ENCODE data around the gene PCDHGA6.
"Not testable (repeated sequence)": the region's sequence is repeated elsewhere in the genome, so short reads cannot be mapped to it uniquely, and the experiment has no call there.

Gene PCDHGA6

GRCh38 chr5:141360685-141361084, 13.0 kb upstream of the PCDHGA6 start:
- DNase-seq: no peak

- DNase-seq: no peak
These were observed 11.0 kb upstream of the PCDHGA6 start for GRCh38 chr5:141362719-141363118.

DNA sequence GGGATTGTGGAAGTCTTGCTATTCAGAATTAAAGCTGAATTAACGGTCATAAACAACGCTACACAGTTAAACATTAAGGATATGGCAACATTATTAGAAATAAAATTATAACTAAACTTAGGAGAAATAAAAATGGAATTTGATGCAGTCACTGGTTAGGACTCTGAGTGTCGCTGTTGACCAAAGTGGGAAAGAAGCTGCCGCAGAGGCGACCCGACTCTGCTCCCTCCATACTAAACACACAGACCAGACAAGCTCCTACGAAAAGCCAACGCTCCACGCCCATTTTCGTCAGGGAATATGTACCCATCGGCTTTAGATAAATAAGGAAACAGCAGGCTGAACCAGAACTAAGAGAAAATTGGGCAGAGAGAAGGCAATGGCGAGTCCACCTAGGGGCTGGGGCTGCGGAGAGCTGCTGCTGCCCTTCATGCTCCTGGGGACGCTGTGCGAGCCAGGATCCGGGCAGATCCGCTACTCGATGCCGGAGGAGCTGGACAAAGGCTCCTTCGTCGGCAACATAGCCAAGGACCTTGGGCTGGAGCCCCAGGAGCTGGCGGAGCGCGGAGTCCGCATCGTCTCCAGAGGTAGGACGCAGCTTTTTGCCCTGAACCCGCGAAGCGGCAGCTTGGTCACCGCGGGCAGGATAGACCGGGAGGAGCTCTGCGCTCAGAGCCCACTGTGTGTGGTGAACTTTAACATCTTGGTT, 9.6 kb upstream of the PCDHGA6 start, which contains the start of gene PCDHGA5:
Gene PCDHGA5 (plus strand): TSS at position 211 of the 709 bp plus-strand sequence. CDS start 169 bp downstream, at position 380.
- no peak for DNase-seq

DNA sequence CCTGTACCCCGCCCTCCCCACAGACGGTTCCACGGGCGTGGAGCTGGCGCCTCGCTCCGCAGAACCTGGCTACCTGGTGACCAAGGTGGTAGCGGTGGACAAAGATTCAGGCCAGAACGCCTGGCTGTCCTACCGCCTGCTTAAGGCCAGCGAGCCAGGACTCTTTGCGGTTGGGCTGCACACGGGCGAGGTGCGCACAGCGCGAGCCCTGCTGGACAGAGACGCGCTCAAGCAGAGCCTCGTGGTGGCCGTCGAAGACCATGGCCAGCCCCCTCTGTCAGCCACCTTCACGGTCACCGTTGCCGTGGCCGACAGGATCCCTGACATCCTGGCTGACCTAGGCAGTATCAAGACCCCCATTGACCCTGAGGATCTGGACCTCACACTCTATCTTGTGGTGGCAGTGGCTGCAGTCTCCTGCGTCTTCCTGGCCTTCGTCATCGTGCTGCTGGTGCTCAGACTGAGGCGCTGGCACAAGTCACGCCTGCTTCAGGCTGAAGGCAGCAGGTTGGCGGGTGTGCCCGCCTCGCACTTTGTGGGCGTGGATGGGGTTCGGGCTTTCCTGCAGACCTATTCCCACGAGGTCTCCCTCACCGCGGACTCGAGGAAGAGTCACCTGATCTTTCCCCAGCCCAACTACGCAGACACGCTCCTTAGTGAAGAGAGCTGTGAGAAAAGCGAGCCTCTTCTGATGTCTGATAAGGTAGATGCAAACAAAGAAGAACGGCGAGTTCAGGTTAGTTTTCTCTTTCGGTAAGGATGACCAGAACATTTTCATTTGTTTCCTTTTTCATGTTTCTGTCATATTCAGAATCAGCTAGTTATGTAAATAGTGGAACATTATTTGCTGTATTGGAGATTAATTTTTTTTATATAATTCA, 7.4 kb upstream of the PCDHGA6 start:
- no peak for DNase-seq

DNA sequence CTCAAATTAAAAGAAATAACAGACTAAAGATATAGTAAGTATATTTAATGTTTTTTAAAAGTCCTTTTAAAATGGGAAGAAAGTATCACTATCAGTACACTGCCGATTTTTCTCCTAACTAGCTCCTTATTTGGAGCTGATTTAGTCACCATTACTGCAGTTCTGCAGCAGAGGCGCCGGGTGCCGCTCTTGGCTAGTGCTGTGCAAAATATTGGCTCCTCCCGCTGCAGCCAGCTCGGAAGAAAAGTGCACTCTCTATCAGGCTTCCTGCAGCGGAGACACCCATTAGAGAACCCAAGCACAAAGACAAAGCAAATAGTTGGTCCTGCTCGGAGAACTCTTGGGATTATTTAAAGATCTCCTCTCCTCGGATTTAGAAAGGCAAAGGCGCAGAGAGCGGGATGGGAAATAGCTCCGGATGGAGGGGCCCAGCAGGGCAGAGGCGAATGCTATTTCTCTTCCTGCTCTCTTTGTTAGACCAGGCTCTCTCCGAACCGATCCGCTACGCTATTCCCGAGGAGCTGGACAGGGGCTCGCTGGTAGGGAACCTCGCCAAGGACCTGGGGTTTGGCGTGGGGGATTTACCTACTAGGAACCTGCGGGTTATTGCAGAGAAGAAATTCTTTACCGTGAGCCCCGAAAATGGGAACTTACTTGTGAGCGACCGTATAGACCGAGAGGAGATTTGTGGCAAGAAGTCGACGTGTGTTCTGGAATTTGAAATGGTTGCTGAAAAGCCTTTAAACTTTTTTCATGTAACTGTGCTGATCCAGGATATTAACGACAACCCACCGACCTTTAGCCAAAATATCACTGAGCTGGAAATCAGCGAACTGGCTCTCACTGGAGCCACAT, 3.5 kb upstream of the PCDHGA6 start, which contains the start of gene PCDHGB3:
Gene PCDHGB3 (plus strand): TSS at position 249 of the 855 bp plus-strand sequence. CDS start 153 bp downstream, at position 402.
- no peak for DNase-seq

DNA sequence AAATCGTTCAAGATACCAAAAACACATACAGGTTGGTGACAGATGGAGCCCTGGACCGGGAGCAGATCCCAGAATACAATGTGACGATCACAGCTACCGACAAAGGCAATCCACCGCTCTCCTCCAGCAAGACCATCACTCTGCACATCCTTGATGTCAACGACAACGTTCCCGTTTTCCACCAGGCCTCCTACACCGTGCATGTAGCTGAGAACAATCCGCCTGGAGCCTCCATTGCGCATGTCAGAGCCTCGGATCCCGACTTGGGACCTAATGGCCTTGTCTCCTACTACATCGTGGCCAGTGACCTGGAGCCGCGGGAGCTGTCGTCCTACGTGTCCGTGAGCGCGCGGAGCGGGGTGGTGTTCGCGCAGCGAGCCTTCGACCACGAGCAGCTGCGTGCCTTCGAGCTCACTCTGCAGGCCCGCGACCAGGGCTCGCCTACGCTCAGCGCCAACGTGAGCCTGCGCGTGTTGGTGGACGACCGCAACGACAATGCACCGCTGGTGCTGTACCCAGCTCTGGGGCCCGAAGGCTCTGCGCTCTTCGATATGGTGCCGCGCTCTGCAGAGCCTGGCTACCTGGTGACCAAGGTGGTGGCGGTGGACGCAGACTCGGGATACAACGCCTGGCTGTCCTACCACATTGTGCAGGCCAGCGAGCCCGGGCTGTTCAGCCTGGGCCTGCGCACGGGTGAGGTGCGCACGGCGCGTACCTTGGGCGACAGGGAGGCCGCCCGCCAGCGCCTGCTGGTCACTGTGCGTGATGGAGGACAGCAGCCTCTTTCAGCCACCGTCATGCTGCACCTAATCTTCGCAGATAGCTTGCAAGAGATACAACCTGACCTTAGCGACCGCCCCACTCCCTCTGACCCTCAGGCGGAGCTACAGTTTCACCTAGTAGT, 1.9 kb upstream of the PCDHGA6 start:
- DNase-seq: no peak

- DNase-seq: no peak
These were observed 936 bp downstream of the PCDHGA6 start for GRCh38 chr5:141374627-141375026.

- not testable (repeated sequence) for DNase-seq
These were observed 1.9 kb downstream of the PCDHGA6 start for GRCh38 chr5:141375444-141376155.

DNA sequence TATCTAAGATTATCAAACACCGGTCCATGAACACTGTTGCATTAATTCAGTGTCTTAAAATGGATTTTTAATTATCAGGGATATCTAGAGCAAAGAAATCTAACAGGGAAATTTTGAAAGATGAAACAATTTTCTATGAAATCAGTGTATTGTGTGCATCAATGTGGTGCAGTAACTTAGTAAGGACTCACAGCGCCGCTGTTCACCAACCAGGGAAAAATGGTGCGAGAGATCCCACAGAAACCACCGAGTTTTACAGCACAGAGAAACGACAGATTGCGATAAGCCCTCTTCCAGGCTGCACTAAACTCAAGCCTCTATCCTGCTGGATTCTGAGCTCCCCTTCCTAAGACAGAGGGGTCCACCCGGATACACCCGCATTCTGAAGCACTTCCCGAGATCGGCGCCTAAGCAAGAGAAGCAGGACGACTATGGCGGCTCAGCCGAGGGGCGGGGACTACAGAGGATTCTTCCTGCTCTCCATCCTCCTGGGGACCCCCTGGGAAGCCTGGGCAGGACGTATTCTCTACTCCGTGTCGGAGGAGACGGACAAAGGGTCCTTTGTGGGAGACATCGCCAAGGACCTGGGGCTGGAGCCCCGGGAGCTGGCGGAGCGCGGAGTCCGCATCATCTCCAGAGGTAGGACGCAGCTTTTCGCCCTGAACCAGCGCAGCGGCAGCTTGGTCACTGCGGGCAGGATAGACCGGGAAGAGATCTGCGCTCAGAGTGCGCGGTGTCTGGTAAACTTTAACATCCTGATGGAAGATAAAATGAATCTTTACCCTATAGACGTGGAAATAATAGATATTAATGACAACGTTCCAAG, 9.0 kb downstream of the PCDHGA6 start, which contains the start of gene PCDHGA7:
Gene PCDHGA7 (plus strand): TSS at position 274 of the 826 bp plus-strand sequence. CDS start 158 bp downstream, at position 432.
- no peak for DNase-seq

GRCh38 chr5:141383345-141383744, 9.7 kb downstream of the PCDHGA6 start:
- no peak for DNase-seq

- DNase-seq: no peak
These were observed 11.0 kb downstream of the PCDHGA6 start for GRCh38 chr5:141384471-141385267.

DNA sequence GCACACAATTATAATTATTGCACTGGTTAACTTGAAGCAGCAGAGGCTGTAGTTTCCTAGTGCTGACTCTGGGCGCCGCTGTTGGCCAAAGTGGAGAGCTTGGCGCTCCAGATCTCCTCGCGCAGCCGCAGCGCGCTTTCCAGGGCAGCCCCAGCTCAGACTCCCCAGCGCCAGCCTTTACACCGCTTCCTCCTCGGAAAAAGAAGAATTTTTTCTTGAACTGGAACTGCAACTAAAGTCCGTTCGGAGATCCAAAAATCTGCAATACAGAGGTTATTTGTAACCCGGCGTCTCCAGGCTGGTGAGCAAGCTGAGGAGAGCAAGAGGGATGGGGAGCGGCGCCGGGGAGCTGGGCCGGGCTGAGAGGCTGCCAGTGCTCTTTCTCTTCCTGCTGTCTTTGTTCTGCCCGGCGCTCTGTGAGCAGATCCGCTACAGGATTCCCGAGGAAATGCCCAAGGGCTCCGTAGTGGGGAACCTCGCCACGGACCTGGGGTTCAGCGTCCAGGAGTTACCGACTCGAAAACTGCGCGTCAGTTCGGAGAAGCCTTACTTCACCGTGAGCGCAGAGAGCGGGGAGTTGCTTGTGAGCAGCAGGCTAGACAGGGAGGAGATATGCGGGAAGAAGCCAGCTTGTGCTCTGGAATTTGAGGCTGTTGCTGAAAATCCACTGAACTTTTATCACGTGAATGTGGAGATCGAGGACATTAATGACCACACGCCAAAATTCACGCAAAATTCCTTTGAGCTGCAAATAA, 14.0 kb downstream of the PCDHGA6 start, which contains the start of gene PCDHGB4:
Gene PCDHGB4 (plus strand): TSS at position 142 of the 755 bp plus-strand sequence. CDS start 187 bp downstream, at position 329.
- DNase-seq: not testable (repeated sequence)

- no peak for DNase-seq
These were observed 15.0 kb downstream of the PCDHGA6 start for GRCh38 chr5:141388661-141389060.

DNA sequence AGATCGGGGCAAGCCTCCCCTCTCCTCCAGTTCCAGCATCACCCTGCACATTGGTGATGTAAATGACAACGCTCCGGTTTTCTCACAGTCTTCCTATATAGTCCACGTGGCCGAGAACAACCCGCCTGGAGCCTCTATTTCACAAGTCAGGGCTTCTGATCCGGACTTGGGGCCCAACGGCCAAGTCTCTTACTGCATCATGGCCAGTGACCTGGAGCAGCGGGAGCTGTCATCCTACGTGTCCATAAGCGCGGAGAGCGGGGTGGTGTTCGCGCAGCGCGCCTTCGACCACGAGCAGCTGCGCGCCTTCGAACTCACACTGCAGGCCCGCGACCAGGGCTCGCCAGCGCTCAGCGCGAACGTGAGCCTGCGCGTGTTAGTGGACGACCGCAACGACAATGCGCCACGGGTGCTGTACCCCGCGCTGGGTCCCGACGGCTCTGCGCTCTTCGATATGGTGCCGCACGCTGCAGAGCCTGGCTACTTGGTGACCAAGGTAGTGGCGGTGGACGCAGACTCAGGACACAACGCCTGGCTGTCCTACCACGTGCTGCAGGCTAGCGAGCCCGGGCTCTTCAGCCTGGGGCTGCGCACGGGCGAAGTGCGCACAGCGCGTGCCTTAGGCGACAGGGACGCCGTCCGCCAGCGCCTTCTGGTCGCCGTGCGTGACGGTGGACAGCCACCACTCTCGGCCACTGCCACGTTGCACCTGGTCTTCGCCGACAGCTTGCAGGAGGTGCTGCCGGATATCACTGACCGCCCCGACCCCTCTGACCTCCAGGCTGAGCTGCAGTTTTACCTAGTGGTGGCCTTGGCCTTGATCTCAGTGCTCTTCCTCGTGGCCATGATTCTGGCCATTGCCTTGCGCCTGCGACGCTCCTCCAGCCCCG, 15.7 kb downstream of the PCDHGA6 start:
- DNase-seq: no peak

- no peak for DNase-seq
These were observed 18.9 kb downstream of the PCDHGA6 start, which contains the start of gene PCDHGA8 for GRCh38 chr5:141392429-141393198. Gene PCDHGA8 (plus strand): TSS chr5:141392633. CDS start chr5:141392814, 181 bp downstream.

DNA sequence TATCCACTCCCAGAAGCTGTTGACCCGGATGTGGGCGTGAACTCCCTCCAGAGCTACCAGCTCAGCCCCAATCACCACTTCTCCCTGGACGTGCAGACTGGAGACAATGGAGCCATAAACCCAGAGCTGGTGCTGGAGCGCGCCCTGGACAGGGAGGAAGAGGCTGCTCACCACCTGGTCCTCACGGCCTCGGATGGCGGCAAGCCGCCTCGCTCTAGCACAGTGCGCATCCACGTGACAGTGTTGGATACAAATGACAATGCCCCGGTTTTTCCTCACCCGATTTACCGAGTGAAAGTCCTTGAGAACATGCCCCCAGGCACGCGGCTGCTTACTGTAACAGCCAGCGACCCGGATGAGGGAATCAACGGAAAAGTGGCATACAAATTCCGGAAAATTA, 19.6 kb downstream of the PCDHGA6 start:
- no peak for DNase-seq
